Left lobe of liver (tissue), 2 donors: Measurements from ENCODE around the gene PIEZO2. TPM values are rescaled to one million over a fixed set of nuclear protein-coding genes. Genes with fewer than 3 reads are reported as not detected.

Experiments
- ATAC-seq: fragments of 200-7000 bp; cut with Tn5 transposase; one replicate; pipeline ENCODE4 v1.9.1; 2020; ENCODE audit warnings: mild to moderate bottlenecking, moderate library complexity
- DNase-seq: peaks from one replicate; pipeline ENCODE4 v3.0.0-alpha.2; 2020; ENCODE audit warnings: low spot score
- total RNA-seq: library from RNA; stranded (reverse); gene quantifications from one replicate; pipeline ENCODE4 v1.2.1, GENCODE V29; 2021
- donor health status: DM: no; HTN: no; CAD: no; lungs with moderate emphysema.
- donor health status: DM: no; HTN: yes; CAD: no.

Gene PIEZO2
- total RNA-seq, 1 donor from 2014 or later, result 7.3 TPM

- ATAC-seq (no peak), DNase-seq (peak; percentile 47)
These were observed 236.4 kb downstream of the PIEZO2 start for GRCh38 chr18:10912790-10913545.

DNA sequence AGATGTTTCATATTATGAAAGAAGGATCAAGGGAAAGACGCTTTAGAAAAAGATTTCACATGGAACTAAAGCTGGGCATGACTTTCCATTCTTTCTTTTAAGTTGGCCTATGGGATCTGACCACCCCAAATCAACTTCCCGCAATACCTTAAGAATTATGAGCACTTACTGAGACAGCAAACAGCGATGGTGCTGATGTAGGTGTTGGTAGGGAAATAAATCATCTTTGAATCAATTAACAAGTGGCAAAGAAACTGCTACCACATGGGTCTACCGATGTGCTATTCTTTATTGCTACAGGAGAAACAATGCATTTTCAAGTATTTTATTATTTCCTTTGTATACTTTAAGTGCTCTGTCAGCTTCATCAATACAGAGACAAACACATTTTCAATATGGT is 239.6 kb downstream of the PIEZO2 start:
- ATAC-seq (no peak), DNase-seq (no peak)

DNA sequence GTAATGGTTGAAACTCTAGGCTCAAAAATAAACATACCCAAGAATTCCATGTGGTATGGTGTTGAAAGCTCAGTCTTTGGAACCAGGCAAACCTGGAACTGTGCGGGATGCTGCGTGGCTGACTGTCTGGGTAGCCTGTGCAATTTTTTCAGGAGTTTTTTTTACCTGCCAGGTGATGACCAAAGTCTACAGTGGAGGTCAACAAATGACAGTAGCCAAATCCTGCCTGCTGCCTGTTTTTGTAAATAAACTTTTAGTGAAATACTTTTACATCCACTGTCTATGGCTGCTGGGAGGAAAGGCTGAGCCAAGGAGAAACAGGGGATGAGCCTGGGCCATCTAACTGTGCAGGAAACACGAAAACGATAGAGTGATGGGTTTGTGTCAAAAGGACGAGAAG is 240.6 kb downstream of the PIEZO2 start:
- ATAC-seq (peak; percentile 90), DNase-seq (peak; percentile 62)

GRCh38 chr18:10907749-10908148 is 241.6 kb downstream of the PIEZO2 start:
- no peak for ATAC-seq
- DNase-seq, result no peak

- peak; percentile 82 for ATAC-seq
- peak; percentile 58 for DNase-seq
These were observed 248.0 kb downstream of the PIEZO2 start for GRCh38 chr18:10901329-10901728.

GRCh38 chr18:10900435-10900834 is 248.9 kb downstream of the PIEZO2 start:
- DNase-seq, result peak; percentile 58
- peak; percentile 86 for ATAC-seq

DNA sequence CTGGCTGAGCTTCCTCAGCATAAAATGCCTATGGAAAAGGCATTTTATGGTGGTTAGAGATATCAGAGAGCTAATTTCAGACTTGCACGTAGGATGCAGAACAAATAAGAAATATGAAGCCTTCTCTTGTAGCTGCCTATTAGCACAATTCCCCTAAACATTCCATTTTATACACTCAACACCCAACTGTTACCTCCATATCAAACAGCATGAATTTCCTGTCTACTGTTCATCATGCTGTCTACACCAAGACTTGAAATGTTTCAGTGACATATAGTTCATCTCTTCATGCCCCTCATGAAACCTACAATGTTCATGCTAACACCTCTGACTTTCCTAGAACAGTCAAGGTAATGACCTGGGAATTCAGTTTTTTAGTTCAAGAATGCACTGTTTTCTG is 249.9 kb downstream of the PIEZO2 start:
- DNase-seq (no peak), ATAC-seq (no peak)

DNA sequence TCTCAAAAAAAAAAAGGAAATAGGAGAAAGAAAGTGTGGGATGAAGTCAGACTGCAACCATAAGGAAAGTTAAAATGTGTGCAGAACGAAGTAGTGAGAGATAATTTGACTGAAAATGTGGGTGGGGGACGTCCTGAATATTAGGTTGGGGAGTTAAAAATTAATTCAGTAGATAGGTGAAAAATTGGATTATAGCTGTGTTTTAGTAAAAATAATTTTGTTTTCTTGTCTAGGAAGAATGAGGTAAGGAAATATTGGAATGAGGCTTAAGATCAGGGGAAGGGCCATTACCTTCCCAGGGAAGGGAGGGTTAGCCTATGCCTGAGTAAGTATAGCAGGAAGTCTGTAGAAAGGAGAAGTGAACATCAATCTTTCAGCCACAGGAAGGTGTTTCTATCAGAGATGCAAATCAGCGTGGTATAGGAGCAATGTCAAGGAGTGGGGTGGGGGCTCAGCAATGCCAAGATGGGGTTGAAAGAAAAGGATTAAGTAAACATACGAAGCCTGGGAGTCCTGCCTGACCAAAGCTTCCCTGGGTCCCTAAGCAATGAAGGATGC is 250.9 kb downstream of the PIEZO2 start:
- no peak for ATAC-seq

GRCh38 chr18:10896851-10897250 is 252.5 kb downstream of the PIEZO2 start:
- no peak for ATAC-seq
- DNase-seq, result no peak

More for the DNA sequence above, 250.9 kb downstream of the PIEZO2 start:
- no peak for DNase-seq

GRCh38 chr18:10895976-10896375 is 253.4 kb downstream of the PIEZO2 start:
- no peak for ATAC-seq
- DNase-seq, result no peak

DNA sequence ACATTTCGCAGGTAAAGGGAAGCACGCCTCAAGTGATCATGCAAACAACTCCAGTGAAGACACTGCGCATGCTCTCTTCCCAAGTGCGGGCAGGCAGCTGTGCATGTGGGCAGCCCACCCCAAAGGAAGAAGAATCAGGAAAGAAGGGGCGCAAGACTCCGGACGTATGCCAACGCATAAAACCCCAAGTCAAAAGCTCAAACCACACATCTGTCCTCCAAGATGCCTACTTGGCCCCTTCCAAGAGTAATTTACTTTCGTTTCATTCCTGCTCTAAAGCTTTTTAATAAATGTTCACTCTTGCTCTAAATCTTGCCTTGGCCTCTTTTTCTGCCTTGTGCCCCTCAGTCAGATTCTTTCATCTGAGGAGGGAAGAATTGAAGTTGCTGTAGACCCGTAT is 254.9 kb downstream of the PIEZO2 start:
- no peak for ATAC-seq
- DNase-seq, result no peak

- ATAC-seq (no peak), DNase-seq (no peak)
These were observed 255.6 kb downstream of the PIEZO2 start for GRCh38 chr18:10893761-10894160.

DNA sequence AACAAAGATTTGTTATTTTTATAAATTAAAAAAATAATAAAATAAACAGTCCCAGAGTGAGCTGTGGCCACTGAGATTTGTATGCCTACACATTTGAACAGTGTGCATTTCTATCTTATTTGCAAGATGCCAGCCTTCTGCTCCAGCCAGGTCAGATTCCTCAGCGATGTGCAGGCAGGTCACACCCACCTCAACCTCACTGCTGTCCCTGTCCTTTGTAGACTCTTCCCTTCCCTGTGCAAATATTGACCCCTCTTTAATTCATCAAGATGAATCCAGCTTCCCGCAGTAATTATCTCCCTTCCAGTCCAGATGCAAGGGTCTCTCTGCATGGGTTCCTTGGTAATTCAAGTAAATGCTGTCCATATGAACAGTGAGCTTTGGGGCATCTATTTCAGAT is 256.2 kb downstream of the PIEZO2 start:
- ATAC-seq (no peak), DNase-seq (no peak)

- ATAC-seq, result no peak
- no peak for DNase-seq
These were observed 256.6 kb downstream of the PIEZO2 start for GRCh38 chr18:10892786-10893185.

DNA sequence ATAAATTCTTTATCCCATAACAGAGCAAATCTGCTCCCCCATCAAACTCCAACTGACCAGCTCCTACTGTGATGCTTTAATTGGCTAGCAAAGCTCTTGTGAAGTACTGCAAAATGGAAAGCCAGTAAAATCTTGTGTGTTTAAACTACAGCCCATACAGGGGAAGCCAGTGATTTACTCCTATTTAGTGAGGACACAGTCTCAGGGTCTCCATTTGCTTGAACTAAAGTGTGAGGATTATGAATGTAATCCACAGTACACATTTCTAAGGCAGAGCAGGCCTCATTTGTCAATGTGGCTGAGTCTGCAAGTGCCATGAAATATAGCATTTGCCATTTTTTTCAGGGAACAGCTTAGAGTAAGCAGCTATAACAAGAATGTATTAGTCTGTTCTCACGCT is 259.3 kb downstream of the PIEZO2 start:
- no peak for DNase-seq
- no peak for ATAC-seq

DNA sequence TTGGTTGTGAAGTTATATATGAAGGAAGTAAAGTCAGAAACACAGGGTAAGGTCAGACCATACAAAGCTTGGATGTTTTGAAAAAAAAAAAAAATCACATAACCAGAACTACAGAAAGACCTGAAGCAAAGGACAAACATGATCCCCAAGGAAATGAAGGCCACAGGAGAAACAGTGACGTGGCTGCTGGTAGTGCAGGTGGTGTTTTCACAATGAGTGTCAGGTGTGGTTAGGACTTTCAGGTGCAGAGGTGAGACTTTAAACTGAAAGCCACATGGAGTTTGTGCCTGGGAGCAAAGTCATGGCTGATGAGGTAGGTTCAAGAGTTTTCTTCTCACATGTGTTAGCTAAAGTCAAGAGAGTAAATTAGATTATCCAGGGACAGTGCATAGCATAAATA is 270.7 kb downstream of the PIEZO2 start:
- ATAC-seq (no peak), DNase-seq (no peak)

GRCh38 chr18:10877987-10878386 is 271.4 kb downstream of the PIEZO2 start:
- DNase-seq, result no peak
- no peak for ATAC-seq

DNA sequence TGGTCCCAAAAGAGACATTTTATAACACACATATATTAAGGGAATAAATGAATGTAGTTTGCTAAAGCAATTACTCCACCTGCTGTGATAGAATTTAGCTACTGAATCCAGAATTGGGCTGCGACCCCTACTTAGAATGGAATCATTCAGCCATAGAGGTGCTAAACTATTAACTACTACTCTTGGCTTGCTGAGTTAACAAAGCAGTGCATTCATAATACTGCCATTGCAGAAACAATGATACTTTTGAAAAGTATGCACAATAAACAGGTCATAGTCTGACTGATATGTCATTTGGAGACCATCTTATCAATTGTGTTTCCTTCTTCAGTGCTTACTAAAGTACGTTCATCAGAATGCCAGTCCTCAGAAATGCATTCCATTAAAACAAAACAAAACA is 273.6 kb downstream of the PIEZO2 start:
- ATAC-seq, result no peak
- no peak for DNase-seq

- ATAC-seq (no peak), DNase-seq (no peak)
These were observed 277.1 kb downstream of the PIEZO2 start for GRCh38 chr18:10872304-10872703.

DNA sequence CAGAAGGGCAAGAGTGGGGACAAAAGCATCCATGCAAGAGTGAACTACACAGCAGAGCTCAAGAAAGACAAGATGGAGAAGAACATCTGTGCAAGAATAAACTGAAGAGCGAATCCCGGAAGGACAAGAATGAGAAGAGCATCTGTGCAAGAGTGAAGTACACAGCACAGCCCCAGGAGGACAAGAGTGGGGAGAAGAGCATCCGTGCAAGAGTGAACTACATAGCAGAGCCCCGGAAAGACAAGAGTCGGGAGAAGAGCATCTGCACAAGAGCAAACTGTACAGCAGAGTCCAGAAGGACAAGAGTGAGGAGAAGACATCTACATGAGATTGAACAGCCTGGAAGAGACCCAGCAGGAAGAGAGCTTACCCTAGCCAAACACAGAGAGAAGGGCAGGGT is 284.6 kb downstream of the PIEZO2 start:
- ATAC-seq (no peak), DNase-seq (no peak)

DNA sequence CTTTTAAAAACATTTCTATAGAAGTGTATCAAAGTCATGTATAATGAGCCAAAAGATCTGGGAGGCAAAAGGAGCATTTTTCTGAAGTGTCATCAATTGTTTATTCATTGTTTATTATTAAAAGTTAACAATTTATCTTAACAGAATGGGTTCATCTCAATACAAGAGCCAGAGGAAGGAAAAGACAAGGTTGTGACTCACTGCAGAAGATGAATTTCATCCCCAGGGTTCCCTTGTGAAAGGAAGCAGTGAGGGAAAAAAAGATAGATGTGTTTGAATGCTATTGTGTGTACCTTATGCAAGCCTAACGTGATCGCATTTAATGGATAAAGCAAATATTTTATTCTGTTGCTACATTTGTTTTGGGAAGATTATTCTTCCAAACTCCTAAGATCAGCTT is 286.3 kb downstream of the PIEZO2 start:
- no peak for ATAC-seq
- DNase-seq, result no peak

DNA sequence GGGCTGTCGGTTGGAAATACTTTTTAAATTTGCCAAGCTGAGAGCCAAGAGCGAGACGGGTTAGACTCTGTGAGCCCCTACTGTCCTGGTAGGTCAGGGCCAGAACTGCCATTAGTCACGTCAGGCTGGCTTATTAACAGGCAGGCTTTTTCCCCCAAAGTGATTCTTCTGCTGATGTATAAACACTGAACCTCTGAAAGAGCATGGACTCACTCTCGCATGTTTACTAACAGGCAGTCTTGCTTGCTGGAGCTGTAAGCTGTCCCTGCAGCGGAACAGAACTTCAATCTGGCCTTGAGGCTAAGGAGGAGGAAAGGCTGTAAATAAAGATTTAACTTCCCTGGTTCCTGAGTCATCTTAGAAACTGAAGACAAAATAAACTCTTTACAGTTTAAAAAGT is 288.4 kb downstream of the PIEZO2 start:
- DNase-seq (no peak), ATAC-seq (no peak)

- DNase-seq (no peak), ATAC-seq (no peak)
These were observed 289.0 kb downstream of the PIEZO2 start for GRCh38 chr18:10860382-10860781.
